ENCODE results near the gene MTHFD2L.

MTHFD2L gene

DNA sequence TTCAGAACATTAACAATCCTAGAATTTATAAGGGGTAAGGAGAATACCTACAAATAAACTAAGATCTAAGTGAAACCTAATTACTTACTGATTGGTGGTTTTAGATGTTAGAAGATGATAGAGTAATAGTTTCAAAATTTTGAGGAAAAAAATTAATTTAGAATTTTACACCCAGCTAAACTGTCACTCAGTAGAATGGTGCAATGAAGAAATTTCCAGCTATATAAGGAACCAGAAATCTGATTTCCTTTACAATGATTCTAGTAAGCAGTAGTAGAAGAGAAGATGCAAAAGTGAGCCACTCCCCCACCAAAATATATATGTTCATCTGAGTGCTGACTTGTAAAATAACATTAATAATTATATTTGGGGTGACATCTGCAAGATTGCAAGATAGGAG, 95.0 kb downstream of the MTHFD2L start:
- Histone ChIP-seq H3K79me2 (ENCODE audit: low read length) (no peaks in the 10 kb centered on the region), H3K9me3 (replicated peaks; ENCODE audit: insufficient read depth, low read length) (no peaks in the 10 kb centered on the region), H3K4me3 (ENCODE audit: low read length) (no peak overlapping the region), H3K9ac (ENCODE audit: low read length) (no peak overlapping the region), H2AFZ (ENCODE audit: low read length) (no peak overlapping the region), H3F3A (ENCODE audit: insufficient read depth, low read length) (no peaks in the 10 kb centered on the region), H3K4me2 (ENCODE audit: low read depth, low read length) (no peak overlapping the region), H3K36me3 (replicated peaks; ENCODE audit: insufficient read depth, low read length) (no peaks in the 10 kb centered on the region), H3K27ac (ENCODE audit: low read length) (no peak overlapping the region), H3K4me1 (ENCODE audit: low read length) (no peaks in the 10 kb centered on the region), H4K20me1 (ENCODE audit: insufficient read depth, low read length) (no peaks in the 10 kb centered on the region), H3K9me2 (replicated peaks; ENCODE audit: insufficient read depth, low read length) (no peaks in the 10 kb centered on the region), H3K27me3 (replicated peaks; ENCODE audit: insufficient read depth, low read length) (no peaks in the 10 kb centered on the region)
- TF ChIP-seq EZH2 (optimal IDR thresholded peaks at IDR 0.05; ENCODE audit: low read depth, low read length) (no peak), EZH2phosphoT487 (IDR thresholded peaks at IDR 0.05; ENCODE audit: low read length) (no peak), CTCF (IDR thresholded peaks at IDR 0.05; ENCODE audit: low read length) (no peak)
- no peak for DNase-seq

- H2AFZ ChIP-seq (ENCODE audit: low read length) = no peak overlapping the region
- no peaks in the 10 kb centered on the region for H4K20me1 ChIP-seq (ENCODE audit: insufficient read depth, low read length)
- no peak for TF ChIP-seq CTCF (IDR thresholded peaks at IDR 0.05; ENCODE audit: low read length)
- no peaks in the 10 kb centered on the region for H3K9me3 ChIP-seq (replicated peaks; ENCODE audit: insufficient read depth, low read length)
- H3K4me1 ChIP-seq (ENCODE audit: low read length) = no peaks in the 10 kb centered on the region
- no peaks in the 10 kb centered on the region for H3K27me3 ChIP-seq (replicated peaks; ENCODE audit: insufficient read depth, low read length)
- H3K4me2 ChIP-seq (ENCODE audit: low read depth, low read length) = no peak overlapping the region
- no peaks in the 10 kb centered on the region for H3F3A ChIP-seq (ENCODE audit: insufficient read depth, low read length)
- no peak overlapping the region for H3K4me3 ChIP-seq (ENCODE audit: low read length)
- no peaks in the 10 kb centered on the region for H3K79me2 ChIP-seq (ENCODE audit: low read length)
- H3K9ac ChIP-seq (ENCODE audit: low read length) = no peak overlapping the region
- H3K27ac ChIP-seq (ENCODE audit: low read length) = no peak overlapping the region
- no peaks in the 10 kb centered on the region for H3K9me2 ChIP-seq (replicated peaks; ENCODE audit: insufficient read depth, low read length)
- DNase-seq = no peak
- H3K36me3 ChIP-seq (replicated peaks; ENCODE audit: insufficient read depth, low read length) = no peaks in the 10 kb centered on the region
These were observed 96.5 kb downstream of the MTHFD2L start for GRCh38 chr4:74254386-74254785.

DNA sequence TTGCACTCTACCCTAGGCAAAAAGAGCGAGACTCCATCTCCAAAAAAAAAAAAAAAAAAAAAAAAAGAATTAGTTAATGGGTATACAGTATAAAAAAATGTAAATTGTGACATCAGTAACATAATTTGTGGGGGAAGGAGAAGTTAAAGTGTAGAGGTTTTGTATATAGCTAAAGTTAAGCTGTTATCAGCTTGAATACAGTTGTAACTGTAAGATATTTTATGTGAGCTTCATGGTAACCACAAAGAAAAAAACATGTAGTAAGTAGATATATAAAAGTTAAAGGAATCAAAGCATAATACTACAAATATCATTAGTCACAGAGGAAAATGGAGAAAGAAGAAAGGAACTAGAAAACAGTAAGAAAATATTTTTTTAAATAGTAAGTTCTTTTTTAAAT, 97.2 kb downstream of the MTHFD2L start:
- Histone ChIP-seq H3K36me3 (replicated peaks; ENCODE audit: insufficient read depth, low read length) (no peaks in the 10 kb centered on the region), H3K27ac (ENCODE audit: low read length) (no peak overlapping the region), H2AFZ (ENCODE audit: low read length) (no peak overlapping the region), H3K4me3 (ENCODE audit: low read length) (no peak overlapping the region), H3K9me2 (replicated peaks; ENCODE audit: insufficient read depth, low read length) (no peaks in the 10 kb centered on the region), H3K79me2 (ENCODE audit: low read length) (no peaks in the 10 kb centered on the region), H3K9ac (ENCODE audit: low read length) (no peak overlapping the region), H4K20me1 (ENCODE audit: insufficient read depth, low read length) (no peaks in the 10 kb centered on the region), H3K27me3 (replicated peaks; ENCODE audit: insufficient read depth, low read length) (no peaks in the 10 kb centered on the region), H3F3A (ENCODE audit: insufficient read depth, low read length) (no peaks in the 10 kb centered on the region), H3K9me3 (replicated peaks; ENCODE audit: insufficient read depth, low read length) (no peaks in the 10 kb centered on the region), H3K4me1 (ENCODE audit: low read length) (no peaks in the 10 kb centered on the region), H3K4me2 (ENCODE audit: low read depth, low read length) (no peak overlapping the region)
- TF ChIP-seq CTCF (IDR thresholded peaks at IDR 0.05; ENCODE audit: low read length) (no peak), EZH2 (optimal IDR thresholded peaks at IDR 0.05; ENCODE audit: low read depth, low read length) (no peak), EZH2phosphoT487 (IDR thresholded peaks at IDR 0.05; ENCODE audit: low read length) (no peak)
- DNase-seq = no peak

Measured in MM.1S (cell line).